ENCODE measurements around the gene PCBP3.

- TF ChIP-seq POLR2A (IDR thresholded peaks at IDR 0.05) = no peak
- TF ChIP-seq, protein P1, sequence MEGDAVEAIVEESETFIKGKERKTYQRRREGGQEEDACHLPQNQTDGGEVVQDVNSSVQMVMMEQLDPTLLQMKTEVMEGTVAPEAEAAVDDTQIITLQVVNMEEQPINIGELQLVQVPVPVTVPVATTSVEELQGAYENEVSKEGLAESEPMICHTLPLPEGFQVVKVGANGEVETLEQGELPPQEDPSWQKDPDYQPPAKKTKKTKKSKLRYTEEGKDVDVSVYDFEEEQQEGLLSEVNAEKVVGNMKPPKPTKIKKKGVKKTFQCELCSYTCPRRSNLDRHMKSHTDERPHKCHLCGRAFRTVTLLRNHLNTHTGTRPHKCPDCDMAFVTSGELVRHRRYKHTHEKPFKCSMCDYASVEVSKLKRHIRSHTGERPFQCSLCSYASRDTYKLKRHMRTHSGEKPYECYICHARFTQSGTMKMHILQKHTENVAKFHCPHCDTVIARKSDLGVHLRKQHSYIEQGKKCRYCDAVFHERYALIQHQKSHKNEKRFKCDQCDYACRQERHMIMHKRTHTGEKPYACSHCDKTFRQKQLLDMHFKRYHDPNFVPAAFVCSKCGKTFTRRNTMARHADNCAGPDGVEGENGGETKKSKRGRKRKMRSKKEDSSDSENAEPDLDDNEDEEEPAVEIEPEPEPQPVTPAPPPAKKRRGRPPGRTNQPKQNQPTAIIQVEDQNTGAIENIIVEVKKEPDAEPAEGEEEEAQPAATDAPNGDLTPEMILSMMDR (IDR thresholded peaks at IDR 0.05 in 4 of 5, conservative IDR thresholded peaks at IDR 0.05 in 1 of 5) = no peak
These were observed 217.8 kb downstream of the PCBP3 start for GRCh38 chr21:45861156-45861870.

Measured in gastrocnemius medialis (tissue), 4 donors.